AG09319 (cell line): ENCODE results near the gene ST6GAL2.

Experiments used
- DNase-seq: peaks from one replicate; pipeline ENCODE4 v3.0.0-alpha.2; 2010; ENCODE audit warnings: low read depth; ENCODE audit errors: extremely low read depth
- TF ChIP-seq, protein P1 (sequence below): IDR thresholded peaks from 2 replicates; pipeline ENCODE4 v1.5.1; 2011; ENCODE audit warnings: low read depth, mild to moderate bottlenecking, inconsistent platforms, low read length, moderate library complexity

ST6GAL2 gene

DNA sequence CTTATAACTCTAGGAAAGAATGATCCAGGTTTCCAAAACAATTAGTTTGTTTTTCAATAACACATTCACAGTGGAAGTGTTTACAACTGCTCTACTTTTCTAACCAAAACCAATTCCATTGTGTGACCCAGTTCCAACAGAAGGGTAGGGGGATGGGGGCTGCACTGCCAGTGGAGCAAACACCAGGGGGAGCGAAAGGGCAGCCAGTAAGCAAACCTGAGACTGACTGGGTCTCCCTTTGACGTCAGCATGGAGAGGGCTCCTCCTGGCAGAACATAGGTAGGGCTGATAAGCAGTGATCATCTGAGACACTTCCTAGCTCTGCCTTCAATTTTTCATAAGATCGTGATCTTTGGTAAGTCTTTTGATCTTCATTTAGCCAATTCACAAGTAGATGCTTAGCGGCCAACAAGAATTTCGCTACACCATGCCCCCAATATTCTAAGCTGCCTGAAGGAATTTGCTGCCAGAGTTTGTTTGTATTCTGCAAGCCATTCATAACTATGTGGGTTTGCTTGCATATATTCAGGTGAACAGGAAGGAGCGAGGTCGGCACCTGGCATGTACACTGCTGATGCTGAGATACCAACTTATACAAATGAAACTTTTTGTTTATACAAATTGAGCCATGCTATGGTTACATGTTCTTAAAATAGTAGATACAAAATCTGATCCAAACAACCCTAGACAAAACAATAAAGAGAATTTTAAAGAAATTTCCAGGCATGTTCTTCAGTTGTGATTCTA, 45.9 kb downstream of the ST6GAL2 start:
- DNase-seq, result no peak
- TF ChIP-seq, protein P1, sequence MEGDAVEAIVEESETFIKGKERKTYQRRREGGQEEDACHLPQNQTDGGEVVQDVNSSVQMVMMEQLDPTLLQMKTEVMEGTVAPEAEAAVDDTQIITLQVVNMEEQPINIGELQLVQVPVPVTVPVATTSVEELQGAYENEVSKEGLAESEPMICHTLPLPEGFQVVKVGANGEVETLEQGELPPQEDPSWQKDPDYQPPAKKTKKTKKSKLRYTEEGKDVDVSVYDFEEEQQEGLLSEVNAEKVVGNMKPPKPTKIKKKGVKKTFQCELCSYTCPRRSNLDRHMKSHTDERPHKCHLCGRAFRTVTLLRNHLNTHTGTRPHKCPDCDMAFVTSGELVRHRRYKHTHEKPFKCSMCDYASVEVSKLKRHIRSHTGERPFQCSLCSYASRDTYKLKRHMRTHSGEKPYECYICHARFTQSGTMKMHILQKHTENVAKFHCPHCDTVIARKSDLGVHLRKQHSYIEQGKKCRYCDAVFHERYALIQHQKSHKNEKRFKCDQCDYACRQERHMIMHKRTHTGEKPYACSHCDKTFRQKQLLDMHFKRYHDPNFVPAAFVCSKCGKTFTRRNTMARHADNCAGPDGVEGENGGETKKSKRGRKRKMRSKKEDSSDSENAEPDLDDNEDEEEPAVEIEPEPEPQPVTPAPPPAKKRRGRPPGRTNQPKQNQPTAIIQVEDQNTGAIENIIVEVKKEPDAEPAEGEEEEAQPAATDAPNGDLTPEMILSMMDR, result no peak

DNA sequence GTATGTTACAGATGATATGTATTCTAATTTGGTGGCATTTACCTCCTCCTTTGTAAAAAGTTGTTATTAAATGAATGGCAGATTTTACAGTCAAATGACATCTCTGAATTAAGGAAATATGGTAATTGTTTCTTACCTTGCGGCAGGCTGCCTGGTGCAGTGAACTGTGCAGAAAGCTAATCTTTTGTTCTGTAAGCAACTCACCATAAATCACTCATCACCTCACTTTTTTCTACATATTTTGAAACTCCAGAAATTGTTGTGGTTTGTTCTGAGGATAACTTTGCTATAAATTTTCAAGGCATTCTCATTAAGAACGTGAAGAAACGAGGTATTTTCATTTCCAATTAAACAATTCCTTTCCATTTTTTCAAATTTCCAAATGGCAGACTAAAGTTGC, 52.7 kb downstream of the ST6GAL2 start:
- TF ChIP-seq, protein P1, result no peak
- no peak for DNase-seq

DNA sequence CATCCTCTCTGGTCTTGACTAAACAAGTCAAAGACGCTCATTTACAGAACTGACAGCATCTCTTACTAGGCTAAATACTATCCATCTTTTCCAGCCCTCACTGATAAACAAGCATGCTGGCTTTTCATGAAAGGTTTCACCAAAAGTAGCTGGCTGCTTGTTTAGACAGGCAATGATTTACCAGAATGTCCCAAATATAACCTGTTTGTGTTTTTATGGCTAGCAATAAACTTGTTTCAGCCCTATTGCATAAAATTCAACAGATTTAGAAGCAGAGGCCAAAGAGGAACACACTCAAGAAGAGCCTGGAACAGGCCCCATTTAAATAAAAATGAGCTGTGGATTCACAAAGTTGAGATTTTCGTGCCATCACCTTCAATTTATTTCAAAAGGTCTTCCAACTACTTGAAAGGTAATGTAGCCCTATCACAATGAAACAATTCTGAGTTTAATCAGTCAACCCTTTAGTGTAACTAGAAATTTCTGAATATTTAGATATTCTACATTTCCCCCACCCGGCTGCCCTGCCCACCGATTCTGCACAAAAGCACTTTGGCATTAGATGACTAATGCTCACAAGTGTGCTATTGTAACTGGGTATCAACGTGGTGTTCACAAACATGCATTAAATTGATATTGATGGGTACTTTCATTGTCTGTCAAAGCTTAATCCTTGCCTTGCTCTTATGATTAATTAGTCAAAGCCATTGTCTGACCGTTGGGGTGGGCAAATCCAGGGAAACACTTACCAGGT, 54.0 kb downstream of the ST6GAL2 start:
- DNase-seq, result no peak

DNA sequence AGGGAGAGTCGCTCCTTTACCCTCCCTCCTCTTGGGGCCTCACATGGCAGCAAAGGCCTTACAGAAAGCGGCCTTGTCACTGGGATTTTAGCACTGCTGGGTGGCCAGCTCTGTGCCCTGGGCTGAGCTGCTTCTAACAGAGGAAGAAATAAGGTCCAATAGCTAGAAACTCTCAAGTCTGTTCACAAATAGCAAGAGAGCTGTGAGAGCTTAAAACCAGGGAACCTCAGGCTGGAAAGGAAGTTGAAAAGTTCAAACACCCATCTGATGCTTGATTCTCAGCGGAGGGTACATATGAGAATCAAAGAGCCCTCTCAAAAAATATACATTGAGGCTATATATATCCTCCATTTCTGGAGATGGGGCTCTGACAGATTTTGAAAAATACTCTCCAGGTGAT, 54.7 kb downstream of the ST6GAL2 start:
- TF ChIP-seq, protein P1, result no peak
- no peak for DNase-seq

More for the DNA sequence above, 54.0 kb downstream of the ST6GAL2 start:
- TF ChIP-seq, protein P1, result no peak

DNA sequence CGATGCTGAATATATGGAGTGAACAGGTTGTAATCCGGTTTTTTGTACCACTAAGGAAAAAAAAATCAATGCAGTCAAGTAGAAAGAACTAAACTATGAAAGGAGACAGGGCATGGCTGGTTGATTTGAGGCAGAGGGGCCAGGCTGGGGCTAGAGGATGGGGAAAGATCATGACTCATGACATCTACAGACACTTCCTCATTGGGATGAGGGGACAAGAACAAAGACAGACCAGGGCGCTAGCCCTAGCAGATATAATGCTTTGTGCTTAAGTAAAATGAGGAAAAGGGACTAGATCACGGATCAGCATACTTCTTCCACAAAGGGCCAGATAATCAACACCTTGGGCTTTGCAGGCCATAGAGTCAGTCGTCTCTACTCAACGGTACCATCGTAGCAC, 55.8 kb downstream of the ST6GAL2 start:
- no peak for DNase-seq
- TF ChIP-seq, protein P1, result no peak

DNA sequence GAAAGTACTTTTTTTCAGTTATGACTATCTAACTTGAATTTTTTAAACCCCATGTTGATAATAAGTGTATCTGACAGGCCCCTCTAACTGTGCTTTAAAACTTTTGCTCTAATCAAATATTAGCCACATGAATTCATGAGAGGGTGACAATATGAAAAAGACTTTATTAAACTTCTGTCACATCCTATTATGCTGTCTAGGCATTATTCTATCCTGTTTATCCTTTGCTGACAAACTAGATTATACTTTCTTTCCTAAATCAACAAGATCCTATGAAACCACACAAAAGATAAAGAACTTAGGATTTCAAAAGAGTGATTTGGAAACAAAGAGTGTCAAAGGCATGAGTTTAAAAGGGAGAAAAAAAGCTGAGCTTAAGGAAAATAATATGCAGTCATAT, 57.8 kb downstream of the ST6GAL2 start:
- DNase-seq, result no peak
- TF ChIP-seq, protein P1, result no peak

DNA sequence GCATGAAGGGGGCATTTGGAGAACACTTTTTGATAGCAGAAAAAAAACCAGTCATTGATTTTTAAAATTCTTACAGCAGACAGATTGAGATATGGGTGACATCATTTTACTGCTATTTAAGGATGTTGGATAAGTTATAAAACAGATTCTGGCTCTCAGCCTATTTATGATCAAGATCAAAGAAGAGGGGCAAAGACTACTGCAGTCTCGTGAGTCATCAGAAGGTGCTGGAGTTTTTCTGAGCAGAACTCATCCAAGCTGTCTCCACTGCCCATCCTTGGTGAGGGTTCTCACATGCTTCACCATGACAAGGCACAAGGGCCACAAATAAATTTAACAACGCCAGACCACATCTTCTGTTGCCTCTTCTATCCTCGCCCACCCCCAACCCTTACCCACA, 58.8 kb downstream of the ST6GAL2 start:
- DNase-seq, result no peak
- TF ChIP-seq, protein P1, result no peak
